Measurements from ENCODE around the gene NPB.
"Not testable (repeated sequence)": the region's sequence is repeated elsewhere in the genome, so short reads cannot be mapped to it uniquely, and the experiment has no call there.

NPB gene

DNA sequence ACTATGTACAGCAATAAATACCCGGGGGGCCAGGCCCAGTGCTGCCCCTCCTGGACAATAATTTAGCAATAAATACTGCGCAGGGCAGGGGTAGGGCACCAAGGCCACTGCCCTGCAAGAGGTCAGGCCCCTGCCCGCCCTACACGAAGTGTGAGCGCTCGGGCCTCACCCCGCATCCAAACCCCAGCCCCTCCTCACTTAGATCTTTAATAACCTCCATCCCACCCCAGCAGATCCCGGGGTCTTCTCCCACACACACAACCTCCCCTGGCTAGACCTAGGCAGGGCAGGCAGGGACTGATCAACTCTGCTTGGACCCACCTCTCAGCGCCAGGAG, 16.3 kb downstream of the NPB start:
- Histone ChIP-seq H3K4me3 (ENCODE audit: low read depth, low read length) (peak overlapping the region; percentile 58), H3K36me3 (peaks cover 52% of the 10 kb centered on the region)
- H3K27me3 ChIP-seq, DNase-seq, H3K9me3 ChIP-seq, H3K4me1 ChIP-seq: not testable (repeated sequence)
- TF ChIP-seq, protein P1, sequence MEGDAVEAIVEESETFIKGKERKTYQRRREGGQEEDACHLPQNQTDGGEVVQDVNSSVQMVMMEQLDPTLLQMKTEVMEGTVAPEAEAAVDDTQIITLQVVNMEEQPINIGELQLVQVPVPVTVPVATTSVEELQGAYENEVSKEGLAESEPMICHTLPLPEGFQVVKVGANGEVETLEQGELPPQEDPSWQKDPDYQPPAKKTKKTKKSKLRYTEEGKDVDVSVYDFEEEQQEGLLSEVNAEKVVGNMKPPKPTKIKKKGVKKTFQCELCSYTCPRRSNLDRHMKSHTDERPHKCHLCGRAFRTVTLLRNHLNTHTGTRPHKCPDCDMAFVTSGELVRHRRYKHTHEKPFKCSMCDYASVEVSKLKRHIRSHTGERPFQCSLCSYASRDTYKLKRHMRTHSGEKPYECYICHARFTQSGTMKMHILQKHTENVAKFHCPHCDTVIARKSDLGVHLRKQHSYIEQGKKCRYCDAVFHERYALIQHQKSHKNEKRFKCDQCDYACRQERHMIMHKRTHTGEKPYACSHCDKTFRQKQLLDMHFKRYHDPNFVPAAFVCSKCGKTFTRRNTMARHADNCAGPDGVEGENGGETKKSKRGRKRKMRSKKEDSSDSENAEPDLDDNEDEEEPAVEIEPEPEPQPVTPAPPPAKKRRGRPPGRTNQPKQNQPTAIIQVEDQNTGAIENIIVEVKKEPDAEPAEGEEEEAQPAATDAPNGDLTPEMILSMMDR (IDR thresholded peaks at IDR 0.05; ENCODE audit: low read depth, low read length): 0 out of 2 replicates have a peak, but pooled peaks have one; percentile 24

DNA sequence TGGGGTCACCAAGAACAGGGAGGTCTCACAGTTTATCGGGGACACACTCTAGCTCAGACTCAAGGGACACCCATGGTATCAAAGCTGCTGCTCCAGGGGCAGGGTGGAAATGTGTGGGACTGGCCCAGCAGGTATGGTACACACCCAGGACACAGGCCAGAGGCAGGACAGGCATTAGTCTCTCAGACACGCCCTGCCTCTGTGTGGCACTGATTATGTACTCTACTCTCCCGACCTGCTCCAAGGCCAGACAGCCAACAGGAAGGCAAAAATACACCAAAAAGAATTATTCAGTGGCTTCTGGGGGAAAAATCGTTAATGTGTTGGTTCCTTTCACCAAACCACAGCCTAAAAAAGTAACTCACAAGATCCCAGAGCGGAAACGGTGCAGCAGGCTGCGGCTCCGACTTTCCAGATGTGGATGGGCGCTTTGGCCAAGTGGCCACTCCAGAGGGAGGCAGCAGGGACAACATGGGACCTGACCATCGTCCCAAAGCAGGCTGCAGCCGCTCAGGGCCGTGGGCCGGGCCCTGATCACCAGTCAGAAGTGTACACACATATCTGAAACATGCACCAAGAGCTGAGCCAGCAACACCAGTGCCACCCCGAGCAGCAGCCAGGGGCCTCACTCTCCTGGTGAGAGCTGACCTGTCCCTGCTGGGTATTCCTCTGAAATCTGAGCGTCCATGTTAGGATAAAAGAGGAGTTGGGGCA, 17.0 kb downstream of the NPB start:
- peaks cover 6% of the 10 kb centered on the region; the same call in 1 of the 2 replicates for H3K4me1 ChIP-seq
- no peak for DNase-seq
- H3K36me3 ChIP-seq: peaks cover 45% of the 10 kb centered on the region
- H3K9me3 ChIP-seq: no peaks in the 10 kb centered on the region
- H3K4me3 ChIP-seq (ENCODE audit: low read depth, low read length): no peak overlapping the region
- TF ChIP-seq, protein P1 (IDR thresholded peaks at IDR 0.05; ENCODE audit: low read depth, low read length): no peak
- H3K27me3 ChIP-seq: no peaks in the 10 kb centered on the region

DNA sequence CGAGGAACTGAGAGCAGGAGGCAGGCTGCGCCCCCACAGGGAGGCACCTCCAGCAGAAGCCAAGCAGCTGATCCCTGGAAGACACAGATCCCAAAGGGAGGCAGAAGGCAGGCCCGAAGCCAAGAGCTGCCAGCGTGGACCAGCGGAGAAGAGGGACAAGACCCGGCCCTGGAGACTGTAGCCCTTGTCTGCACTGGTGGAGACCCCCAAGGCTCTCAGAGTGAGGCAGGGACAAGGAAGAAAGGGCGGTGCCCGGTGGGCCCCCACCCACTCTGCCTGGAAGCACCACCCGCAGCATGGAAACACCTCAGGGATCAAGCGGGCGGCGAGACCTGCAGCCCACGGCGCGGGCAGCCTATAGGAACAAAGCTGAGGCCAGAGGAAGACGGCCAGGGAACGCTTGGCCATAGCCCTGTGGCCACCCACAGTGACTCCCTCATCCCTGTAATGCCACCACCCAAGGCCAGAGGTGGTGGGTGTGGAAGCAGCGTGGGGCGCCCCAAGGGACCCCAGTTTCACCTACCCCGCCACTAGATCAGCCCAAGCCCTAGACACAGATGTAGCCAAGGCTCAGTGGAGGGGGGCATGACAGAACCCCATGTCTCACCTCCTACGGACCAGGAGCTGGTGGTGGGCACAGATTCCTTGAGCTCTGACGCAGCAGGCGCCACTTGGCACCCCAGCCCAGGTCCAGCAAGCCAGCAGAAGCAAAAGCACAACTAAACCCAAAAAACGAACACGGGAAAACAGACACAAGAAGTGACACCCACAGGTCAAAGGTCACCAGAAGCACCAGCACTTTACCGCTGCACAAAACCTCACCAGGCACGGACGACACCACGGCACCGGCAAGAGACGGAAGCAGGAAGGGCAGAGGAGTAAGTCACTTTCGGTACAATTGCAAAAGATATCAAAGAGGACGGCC, 18.8 kb downstream of the NPB start:
- Histone ChIP-seq H3K4me3 (ENCODE audit: low read depth, low read length) (no peak overlapping the region), H3K27me3 (no peaks in the 10 kb centered on the region), H3K9me3 (no peaks in the 10 kb centered on the region), H3K4me1 (peaks cover 10% of the 10 kb centered on the region), H3K36me3 (peaks cover 32% of the 10 kb centered on the region)
- TF ChIP-seq, protein P1 (IDR thresholded peaks at IDR 0.05; ENCODE audit: low read depth, low read length): no peak
- DNase-seq: no peak

DNA sequence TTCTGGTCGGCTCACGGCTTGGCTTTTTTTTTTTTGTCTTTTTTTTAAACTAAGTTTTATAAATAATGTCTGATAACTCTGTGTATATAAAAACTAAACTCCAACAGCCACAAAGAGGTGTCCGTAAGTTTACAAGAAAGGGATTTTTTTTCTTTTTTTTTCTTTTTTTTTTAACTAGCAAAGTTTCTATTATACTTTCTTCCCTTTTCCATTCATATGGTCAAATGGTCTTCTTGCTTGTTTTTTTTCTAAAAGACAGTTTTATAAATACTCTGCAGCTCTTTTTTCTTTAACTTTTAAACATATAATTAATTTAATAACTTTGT, 19.5 kb downstream of the NPB start:
- H3K27me3 ChIP-seq: no peaks in the 10 kb centered on the region
- DNase-seq: no peak
- H3K36me3 ChIP-seq: peaks cover 32% of the 10 kb centered on the region
- TF ChIP-seq, protein P1 (IDR thresholded peaks at IDR 0.05; ENCODE audit: low read depth, low read length): no peak
- peaks cover 13% of the 10 kb centered on the region for H3K4me1 ChIP-seq
- H3K9me3 ChIP-seq: no peaks in the 10 kb centered on the region
- H3K4me3 ChIP-seq (ENCODE audit: low read depth, low read length): no peak overlapping the region

DNA sequence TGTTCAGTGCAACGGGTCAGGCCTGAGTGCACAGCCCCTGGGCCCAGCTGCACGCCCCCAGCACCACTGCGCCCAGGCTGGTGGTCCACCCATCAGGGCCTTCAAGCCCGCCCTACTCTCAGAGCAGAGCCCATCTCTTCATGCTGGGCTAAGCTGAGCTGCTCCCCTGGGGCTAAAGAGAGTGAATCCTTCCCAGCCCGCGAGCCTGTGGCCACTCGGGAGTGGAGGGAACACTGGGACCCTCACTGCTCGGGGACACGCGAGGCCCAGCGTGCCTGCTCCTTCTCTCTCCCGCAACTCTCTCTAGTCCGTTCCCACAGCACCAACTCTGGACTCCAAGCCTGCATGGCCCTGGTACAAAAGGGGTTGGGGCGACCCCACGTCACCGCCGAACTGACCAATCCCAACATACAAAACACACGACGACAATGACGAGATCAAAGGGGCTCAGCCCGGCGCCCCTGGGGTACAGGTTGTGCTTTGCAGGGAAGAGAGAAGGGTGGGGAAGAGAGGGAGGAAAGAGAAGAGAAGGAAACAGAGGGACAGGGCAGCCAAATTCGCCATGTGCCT, 20.0 kb downstream of the NPB start:
- TF ChIP-seq, protein P1 (IDR thresholded peaks at IDR 0.05; ENCODE audit: low read depth, low read length): no peak
- no peak overlapping the region for H3K4me3 ChIP-seq (ENCODE audit: low read depth, low read length)
- DNase-seq: no peak
- H3K36me3 ChIP-seq: peaks cover 34% of the 10 kb centered on the region
- H3K4me1 ChIP-seq: peaks cover 10% of the 10 kb centered on the region
- no peaks in the 10 kb centered on the region for H3K9me3 ChIP-seq
- H3K27me3 ChIP-seq: no peaks in the 10 kb centered on the region
